PC-3 (cell line): ENCODE data around the gene FLG. TPM values are rescaled to one million over a fixed set of nuclear protein-coding genes. Genes with fewer than 3 reads are reported as not detected.

ENCODE experiments used
- ATAC-seq: fragments of 200-7000 bp; cut with Tn5 transposase; 2 replicates; pipeline ENCODE4 v1.9.1; 2020; ENCODE audit warnings: mild to moderate bottlenecking, moderate library complexity
- Bru-seq: library from RNA; stranded (reverse); fragments of 400-500 nt; gene quantifications from one replicate; lab custom pipeline; 2021; lab: Mats Ljungman, UMichigan
- BruChase-seq, 2 experiments: library from RNA; stranded (reverse); fragments of 400-500 nt; gene quantifications; one replicate each; lab custom pipeline; 2021; lab: Mats Ljungman, UMichigan
- BruUV-seq: library from RNA; stranded (reverse); fragments of 400-500 nt; replicated peaks from 2 replicates; lab custom pipeline; 2021; lab: Mats Ljungman, UMichigan
- CTCF ChIA-PET: fragments of 300-600 bp; sonication (Branson Sonifier 250); formaldehyde crosslinking; loops from one replicate; lab custom pipeline; 2022; ENCODE audit warnings: antibody characterized with exemption; lab: Charles Lee
- POLR2A ChIA-PET: fragments of 300-600 bp; sonication (Branson Sonifier 250); formaldehyde crosslinking; loops from one replicate; lab custom pipeline; 2022; ENCODE audit warnings: antibody characterized with exemption; ENCODE audit not compliant: unreplicated experiment; lab: Charles Lee
- DNase-seq: peaks from one replicate; pipeline ENCODE4 v3.0.0-alpha.2; 2015
- H2AFZ ChIP-seq: fragments of 300-600 bp; sonication (generic); 2 replicates; pipeline ENCODE4 v1.6.0; 2016; ENCODE audit warnings: antibody characterized with exemption, low read length
- H3F3A ChIP-seq: fragments of 300-600 bp; sonication (generic); one replicate; pipeline ENCODE4 v1.6.0; 2017; ENCODE audit warnings: antibody characterized with exemption, low read length, control low read depth, mild to moderate bottlenecking; ENCODE audit not compliant: unreplicated experiment
- H3K27ac ChIP-seq: fragments of 300-600 bp; sonication (generic); 2 replicates; pipeline ENCODE4 v1.5.1; 2016; ENCODE audit warnings: mild to moderate bottlenecking, low read length
- H3K27me3 ChIP-seq: fragments of 300-600 bp; sonication (generic); 2 replicates; pipeline ENCODE4 v1.6.1; 2016; ENCODE audit warnings: low read length, mixed read lengths
- H3K36me3 ChIP-seq: fragments of 300-600 bp; sonication (generic); 2 replicates; pipeline ENCODE4 v1.6.1; 2016; ENCODE audit warnings: low read depth, mixed run types, low read length, mixed read lengths
- H3K4me1 ChIP-seq: fragments of 300-600 bp; sonication (generic); 2 replicates; pipeline ENCODE4 v1.5.1; 2016; ENCODE audit warnings: low read length; ENCODE audit not compliant: insufficient read depth
- H3K4me2 ChIP-seq: fragments of 300-600 bp; sonication (generic); 2 replicates; pipeline ENCODE4 v1.6.0; 2016; ENCODE audit warnings: low read length
- H3K4me3 ChIP-seq: fragments of 300-600 bp; sonication (generic); 2 replicates; pipeline ENCODE4 v1.5.1; 2016; ENCODE audit warnings: mild to moderate bottlenecking, low read length, mixed read lengths
- H3K79me2 ChIP-seq: fragments of 300-600 bp; sonication (generic); 2 replicates; pipeline ENCODE4 v1.6.1; 2017; ENCODE audit warnings: low read length, mixed read lengths
- H3K9ac ChIP-seq: fragments of 300-600 bp; sonication (generic); 2 replicates; pipeline ENCODE4 v1.6.0; 2016; ENCODE audit warnings: mild to moderate bottlenecking, low read length
- H3K9me2 ChIP-seq: fragments of 300-600 bp; sonication (generic); replicated peaks from 2 replicates; pipeline ENCODE4 v1.6.1; 2016; ENCODE audit warnings: mixed run types, low read length, mixed read lengths
- H3K9me3 ChIP-seq: fragments of 300-600 bp; sonication (generic); 2 replicates; pipeline ENCODE4 v1.6.1; 2016; ENCODE audit warnings: low read length, mixed read lengths
- H4K20me1 ChIP-seq: fragments of 300-600 bp; sonication (generic); 2 replicates; pipeline ENCODE4 v1.6.1; 2016; ENCODE audit warnings: low read length, mixed read lengths
- EZH2 ChIP-seq: fragments of 300-600 bp; sonication (generic); IDR thresholded peaks from one replicate; pipeline ENCODE4 v1.6.1; 2017; ENCODE audit warnings: antibody characterized with exemption, mild to moderate bottlenecking, low read length; ENCODE audit not compliant: unreplicated experiment
- EZH2phosphoT487 ChIP-seq: fragments of 300-600 bp; sonication (generic); IDR thresholded peaks from 2 replicates; pipeline ENCODE4 v1.6.1; 2018; ENCODE audit warnings: mild to moderate bottlenecking, antibody characterized with exemption, low read length, borderline replicate concordance
- intact Hi-C: fragments of 100-400 bp; cut with micrococcal nuclease; formaldehyde crosslinking; loops from 2 replicates; pipeline ENCODE4 v1.9.0; 2023
- long read RNA-seq: library from polyadenylated mRNA; unstranded; transcript quantifications from one replicate; pipeline ENCODE4 v2.0.0, GENCODE V29; 2021; ENCODE audit not compliant: unreplicated experiment
- total RNA-seq: library from RNA; depleted of rRNA; stranded (reverse); fragments of >200 nt; gene quantifications from 2 replicates; pipeline ENCODE4 v1.2.3, GENCODE V29; 2014; rRNA removed
- TF ChIP-seq, protein P1 (sequence below): fragments of 300-600 bp; sonication (generic); conservative IDR thresholded peaks from 2 replicates; pipeline ENCODE4 v1.5.1; 2017; ENCODE audit warnings: antibody characterized with exemption, low read depth, mild to moderate bottlenecking, low read length

The FLG gene
- total RNA-seq (not detected in 2 replicates), Bru-seq, nascent RNA (not detected), BruChase-seq, experiment 1, labeled RNA remaining after a 6-hour chase (not detected), BruChase-seq, experiment 2, labeled RNA remaining after a 2-hour chase (not detected)
- long read RNA-seq = 0 reads

DNA sequence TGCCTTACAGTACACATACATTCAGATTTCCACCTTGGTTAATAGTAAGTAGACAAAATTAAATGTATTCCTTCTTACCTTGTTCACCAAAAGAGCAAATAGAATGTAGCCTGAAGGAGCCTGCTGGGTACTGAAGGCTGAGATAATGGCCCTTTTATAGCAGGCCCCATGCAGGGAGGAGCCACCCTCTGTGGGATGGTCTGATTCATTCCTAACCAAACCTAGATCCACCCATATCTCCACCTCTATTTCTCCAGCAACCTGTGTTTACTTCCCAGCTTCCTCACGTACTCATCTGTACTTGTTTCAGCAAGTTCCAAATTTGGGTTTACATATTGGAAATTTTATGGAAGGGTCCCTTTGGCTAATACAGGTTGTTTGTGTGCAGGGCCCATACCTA, at the start of gene FLG:
FLG (minus strand) TSS at position 129 of the 400 bp plus-strand sequence. CDS start 9,783 bp downstream, outside the sequence.
- no peak within 1 kb of the TSS for H3K9ac ChIP-seq
- no peak within 1 kb of the TSS for H3K4me2 ChIP-seq
- DNase-seq (no peak), ATAC-seq (peak; percentile 59)
- no peaks in the 10 kb centered on the region for H3K27me3 ChIP-seq
- no peak for TF ChIP-seq EZH2
- TF ChIP-seq EZH2phosphoT487 = no peak
- TF ChIP-seq, protein P1, sequence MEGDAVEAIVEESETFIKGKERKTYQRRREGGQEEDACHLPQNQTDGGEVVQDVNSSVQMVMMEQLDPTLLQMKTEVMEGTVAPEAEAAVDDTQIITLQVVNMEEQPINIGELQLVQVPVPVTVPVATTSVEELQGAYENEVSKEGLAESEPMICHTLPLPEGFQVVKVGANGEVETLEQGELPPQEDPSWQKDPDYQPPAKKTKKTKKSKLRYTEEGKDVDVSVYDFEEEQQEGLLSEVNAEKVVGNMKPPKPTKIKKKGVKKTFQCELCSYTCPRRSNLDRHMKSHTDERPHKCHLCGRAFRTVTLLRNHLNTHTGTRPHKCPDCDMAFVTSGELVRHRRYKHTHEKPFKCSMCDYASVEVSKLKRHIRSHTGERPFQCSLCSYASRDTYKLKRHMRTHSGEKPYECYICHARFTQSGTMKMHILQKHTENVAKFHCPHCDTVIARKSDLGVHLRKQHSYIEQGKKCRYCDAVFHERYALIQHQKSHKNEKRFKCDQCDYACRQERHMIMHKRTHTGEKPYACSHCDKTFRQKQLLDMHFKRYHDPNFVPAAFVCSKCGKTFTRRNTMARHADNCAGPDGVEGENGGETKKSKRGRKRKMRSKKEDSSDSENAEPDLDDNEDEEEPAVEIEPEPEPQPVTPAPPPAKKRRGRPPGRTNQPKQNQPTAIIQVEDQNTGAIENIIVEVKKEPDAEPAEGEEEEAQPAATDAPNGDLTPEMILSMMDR = no peak
- no peak within 1 kb of the TSS for H2AFZ ChIP-seq
- H3K9me3 ChIP-seq = no peaks in the 10 kb centered on the region
- no peaks in the 10 kb centered on the region for H3K36me3 ChIP-seq
- intact Hi-C loops = no loop called here
- no peak within 1 kb of the TSS for H3K27ac ChIP-seq
- H3K9me2 ChIP-seq = no peaks in the 10 kb centered on the region
- ChIA-PET POLR2A (no interaction called here), CTCF (no interaction called here)
- no peaks in the 10 kb centered on the region for H3K79me2 ChIP-seq
- no peaks in the 10 kb centered on the region for H3F3A ChIP-seq
- no peaks in the 10 kb centered on the region for H3K4me1 ChIP-seq
- H3K4me3 ChIP-seq = no peak within 1 kb of the TSS
- no TSS peak for BruUV-seq
- no peaks in the 10 kb centered on the region for H4K20me1 ChIP-seq

DNA sequence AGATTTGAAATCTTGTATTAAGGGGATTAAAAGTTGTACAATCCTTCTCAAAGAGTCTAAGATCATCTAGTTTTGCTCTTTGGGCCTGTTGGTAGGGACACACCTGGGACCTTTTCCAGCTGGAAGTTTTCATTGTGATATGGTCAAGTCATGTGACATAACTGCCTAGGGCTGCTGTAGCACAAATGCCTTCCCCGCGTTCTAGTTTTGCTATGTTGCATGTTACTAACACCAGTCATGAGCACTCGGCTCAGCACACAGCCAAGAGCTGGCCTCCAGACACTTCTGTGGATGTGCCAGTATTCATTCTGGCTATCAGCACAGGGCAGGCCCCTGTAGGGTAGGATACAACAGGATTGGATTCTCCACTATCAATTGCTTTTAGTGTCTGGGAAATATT, 49.4 kb upstream of the FLG start:
- H4K20me1 ChIP-seq = no peaks in the 10 kb centered on the region
- H3F3A ChIP-seq = no peaks in the 10 kb centered on the region
- no peak overlapping the region for H3K9ac ChIP-seq
- no peak overlapping the region for H3K27ac ChIP-seq
- no peak overlapping the region for H3K4me2 ChIP-seq
- intact Hi-C loops = no loop called here
- peaks cover 36% of the 10 kb centered on the region for H3K27me3 ChIP-seq
- no peak overlapping the region for H2AFZ ChIP-seq
- H3K9me3 ChIP-seq = no peaks in the 10 kb centered on the region
- no peaks in the 10 kb centered on the region for H3K79me2 ChIP-seq
- no peaks in the 10 kb centered on the region for H3K36me3 ChIP-seq
- no peak for DNase-seq
- CTCF ChIA-PET = no interaction called here
- BruUV-seq = no TSS peak
- H3K4me3 ChIP-seq = no peak overlapping the region
- POLR2A ChIA-PET = no interaction called here
- no peak for ATAC-seq
- no peaks in the 10 kb centered on the region for H3K9me2 ChIP-seq
- no peak for TF ChIP-seq EZH2
- TF ChIP-seq, protein P1 = no peak
- TF ChIP-seq EZH2phosphoT487 = no peak
- H3K4me1 ChIP-seq = no peaks in the 10 kb centered on the region

DNA sequence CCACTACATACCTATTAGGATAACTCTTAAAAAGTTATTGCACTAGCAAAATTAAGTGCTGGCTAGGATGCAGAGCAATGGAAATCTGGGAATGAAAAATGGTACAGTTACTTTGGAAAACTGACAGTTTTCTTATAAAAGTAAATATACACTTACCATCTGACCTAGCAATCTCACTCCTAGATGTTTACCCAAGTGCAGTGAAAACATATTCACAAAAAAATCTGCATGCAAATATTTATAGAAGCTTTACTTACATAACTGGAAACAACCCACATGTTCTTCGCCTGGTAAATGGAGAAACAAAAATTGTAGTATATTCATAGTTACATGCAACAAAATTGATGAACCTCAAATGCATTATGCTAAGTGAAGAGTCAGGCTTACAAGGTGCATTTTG, 47.6 kb upstream of the FLG start:
- Histone ChIP-seq H3K4me2 (no peak overlapping the region), H3K9ac (no peak overlapping the region), H3F3A (no peaks in the 10 kb centered on the region), H2AFZ (no peak overlapping the region), H3K36me3 (no peaks in the 10 kb centered on the region), H3K27me3 (peaks cover 18% of the 10 kb centered on the region), H3K27ac (no peak overlapping the region), H3K79me2 (no peaks in the 10 kb centered on the region), H3K4me3 (no peak overlapping the region), H4K20me1 (no peaks in the 10 kb centered on the region), H3K9me2 (no peaks in the 10 kb centered on the region), H3K4me1 (no peaks in the 10 kb centered on the region), H3K9me3 (no peaks in the 10 kb centered on the region)
- TF ChIP-seq, protein P1 = no peak
- TF ChIP-seq EZH2 = no peak
- TF ChIP-seq EZH2phosphoT487 = no peak
- POLR2A ChIA-PET = no interaction called here
- intact Hi-C loops = no loop called here
- BruUV-seq = no TSS peak
- ATAC-seq (no peak), DNase-seq (no peak)
- CTCF ChIA-PET = no interaction called here
